Caco-2 (cell line): ENCODE measurements around the gene RAB3C. TPM values are rescaled to one million over a fixed set of nuclear protein-coding genes. Genes with fewer than 3 reads are reported as not detected.

ENCODE experiments used
- BruUV-seq: library from RNA; stranded (reverse); fragments of 400-500 nt; replicated peaks from 2 replicates; lab custom pipeline; 2021; lab: Mats Ljungman, UMichigan
- CTCF ChIA-PET: fragments of 300-600 bp; sonication (Branson Sonifier 250); formaldehyde crosslinking; loops from one replicate; lab custom pipeline; 2022; ENCODE audit warnings: antibody characterized with exemption; lab: Charles Lee
- POLR2A ChIA-PET: fragments of 300-600 bp; sonication (Branson Sonifier 250); formaldehyde crosslinking; loops from one replicate; lab custom pipeline; 2022; ENCODE audit warnings: antibody characterized with exemption; lab: Charles Lee
- DNase-seq, 2 experiments: peaks; one replicate each; pipeline versions ENCODE4 v3.0.0 to v3.0.0-alpha.2; 2020 to 2022
- H3K27me3 ChIP-seq: replicated peaks from 2 replicates; pipeline ENCODE4 v1.6.0; 2011; ENCODE audit warnings: low read length; ENCODE audit not compliant: control insufficient read depth, insufficient read depth
- H3K36me3 ChIP-seq: 2 replicates; pipeline ENCODE4 v1.5.1; 2011; ENCODE audit warnings: low read length; ENCODE audit not compliant: control insufficient read depth, insufficient read depth
- H3K4me1 ChIP-seq: fragments of 250-450 bp; sonication (Bioruptor Pico); 2 replicates; pipeline ENCODE4 v1.5.1; 2020; ENCODE audit warnings: mild to moderate bottlenecking
- H3K4me3 ChIP-seq: 2 replicates; pipeline ENCODE4 v1.5.1; 2011; ENCODE audit warnings: low read depth, mild to moderate bottlenecking, control low read depth, low read length
- H3K9me3 ChIP-seq: fragments of 250-450 bp; sonication (Bioruptor Pico); 2 replicates; pipeline ENCODE4 v1.5.1; 2020; ENCODE audit warnings: mild to moderate bottlenecking, moderate library complexity
- H3K27ac Mint-ChIP-seq: one replicate; pipeline ENCODE4 v1.8.0; 2022; ENCODE audit warnings: mixed read lengths; ENCODE audit not compliant: unreplicated experiment
- H3K27me3 Mint-ChIP-seq: one replicate; pipeline ENCODE4 v1.8.0; 2022; ENCODE audit warnings: mixed read lengths; ENCODE audit not compliant: insufficient read depth, unreplicated experiment
- H3K36me3 Mint-ChIP-seq: one replicate; pipeline ENCODE4 v1.8.0; 2022; ENCODE audit warnings: mild to moderate bottlenecking, mixed read lengths; ENCODE audit not compliant: insufficient read depth, unreplicated experiment
- H3K4me1 Mint-ChIP-seq: one replicate; pipeline ENCODE4 v1.8.0; 2022; ENCODE audit warnings: low read depth, mixed read lengths; ENCODE audit not compliant: unreplicated experiment
- H3K4me3 Mint-ChIP-seq: one replicate; pipeline ENCODE4 v1.8.0; 2022; ENCODE audit warnings: mild to moderate bottlenecking, moderate library complexity, mixed read lengths; ENCODE audit not compliant: unreplicated experiment
- H3K9me3 Mint-ChIP-seq: one replicate; pipeline ENCODE4 v1.8.0; 2022; ENCODE audit warnings: mixed read lengths; ENCODE audit not compliant: unreplicated experiment
- intact Hi-C: fragments of 100-400 bp; cut with micrococcal nuclease; formaldehyde crosslinking; loops from one replicate; pipeline ENCODE4 v1.10.0; 2022; ENCODE audit not compliant: unreplicated experiment
- total RNA-seq: library from RNA; stranded (reverse); gene quantifications from 2 replicates; pipeline ENCODE4 v1.2.3, GENCODE V29; 2022
- TF ChIP-seq, protein P1 (sequence below), 2 experiments: fragments of 200-600 bp in 1 of 2; IDR thresholded peaks; 1 replicate in 1 of 2; 2 replicates in 1 of 2; pipeline versions ENCODE4 v1.5.1 to v1.8.0; 2011 to 2022; ENCODE audit warnings: antibody characterized with exemption in 1 of 2, control low read depth in 1 of 2, inconsistent platforms in 1 of 2, low read depth in 1 of 2, low read length in 1 of 2, mild to moderate bottlenecking in 1 of 2, moderate library complexity in 1 of 2; ENCODE audit not compliant: insufficient read depth in 1 of 2, severe bottlenecking in 1 of 2, unreplicated experiment in 1 of 2

Gene RAB3C
- total RNA-seq, 1 experiment from 2014 or later: not detected

DNA sequence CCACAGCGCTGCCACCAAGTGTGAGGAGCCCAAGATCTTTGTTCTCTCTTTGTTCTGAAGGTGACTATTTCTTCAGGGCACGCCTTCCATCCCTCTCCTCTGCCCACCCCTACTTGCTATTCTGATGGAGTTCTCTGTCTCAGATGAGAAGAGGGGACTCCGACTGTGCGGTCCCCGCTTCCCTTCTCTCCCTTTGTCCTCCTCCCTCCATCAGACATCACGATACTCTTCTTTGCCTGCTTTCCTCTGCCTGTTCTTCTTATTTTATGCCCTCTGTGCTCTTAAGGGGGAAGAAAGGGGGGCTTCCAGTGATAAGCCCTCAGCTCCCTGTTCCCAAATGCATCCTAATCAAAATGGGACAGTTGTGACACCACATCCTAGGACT lies 307.8 kb downstream of the RAB3C start:
- Histone ChIP-seq H3K4me3 (no peak overlapping the region), H3K36me3 (no peaks in the 10 kb centered on the region), H3K27me3 (no peaks in the 10 kb centered on the region; the same call in 1 of the 2 replicates), H3K9me3 (no peaks in the 10 kb centered on the region), H3K4me1 (peaks cover 10% of the 10 kb centered on the region)
- Mint-ChIP-seq H3K4me1 (peaks cover 20% of the 10 kb centered on the region), H3K36me3 (no peaks in the 10 kb centered on the region), H3K27ac (no peak overlapping the region), H3K9me3 (no peaks in the 10 kb centered on the region), H3K27me3 (no peaks in the 10 kb centered on the region), H3K4me3 (no peak overlapping the region)
- POLR2A ChIA-PET: no interaction called here
- TF ChIP-seq, protein P1, sequence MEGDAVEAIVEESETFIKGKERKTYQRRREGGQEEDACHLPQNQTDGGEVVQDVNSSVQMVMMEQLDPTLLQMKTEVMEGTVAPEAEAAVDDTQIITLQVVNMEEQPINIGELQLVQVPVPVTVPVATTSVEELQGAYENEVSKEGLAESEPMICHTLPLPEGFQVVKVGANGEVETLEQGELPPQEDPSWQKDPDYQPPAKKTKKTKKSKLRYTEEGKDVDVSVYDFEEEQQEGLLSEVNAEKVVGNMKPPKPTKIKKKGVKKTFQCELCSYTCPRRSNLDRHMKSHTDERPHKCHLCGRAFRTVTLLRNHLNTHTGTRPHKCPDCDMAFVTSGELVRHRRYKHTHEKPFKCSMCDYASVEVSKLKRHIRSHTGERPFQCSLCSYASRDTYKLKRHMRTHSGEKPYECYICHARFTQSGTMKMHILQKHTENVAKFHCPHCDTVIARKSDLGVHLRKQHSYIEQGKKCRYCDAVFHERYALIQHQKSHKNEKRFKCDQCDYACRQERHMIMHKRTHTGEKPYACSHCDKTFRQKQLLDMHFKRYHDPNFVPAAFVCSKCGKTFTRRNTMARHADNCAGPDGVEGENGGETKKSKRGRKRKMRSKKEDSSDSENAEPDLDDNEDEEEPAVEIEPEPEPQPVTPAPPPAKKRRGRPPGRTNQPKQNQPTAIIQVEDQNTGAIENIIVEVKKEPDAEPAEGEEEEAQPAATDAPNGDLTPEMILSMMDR (IDR thresholded peaks at IDR 0.05; ENCODE audit: insufficient read depth in 1 of 2, low read depth in 1 of 2, low read length in 1 of 2, severe bottlenecking in 1 of 2, unreplicated experiment in 1 of 2): no peak
- intact Hi-C loops: loop anchor here (1.0 kb wide), 1 partner anchor 284 kb away; no protein-coding TSS in a partner anchor
- CTCF ChIA-PET: no interaction called here
- no TSS peak for BruUV-seq
- DNase-seq: no peak

DNA sequence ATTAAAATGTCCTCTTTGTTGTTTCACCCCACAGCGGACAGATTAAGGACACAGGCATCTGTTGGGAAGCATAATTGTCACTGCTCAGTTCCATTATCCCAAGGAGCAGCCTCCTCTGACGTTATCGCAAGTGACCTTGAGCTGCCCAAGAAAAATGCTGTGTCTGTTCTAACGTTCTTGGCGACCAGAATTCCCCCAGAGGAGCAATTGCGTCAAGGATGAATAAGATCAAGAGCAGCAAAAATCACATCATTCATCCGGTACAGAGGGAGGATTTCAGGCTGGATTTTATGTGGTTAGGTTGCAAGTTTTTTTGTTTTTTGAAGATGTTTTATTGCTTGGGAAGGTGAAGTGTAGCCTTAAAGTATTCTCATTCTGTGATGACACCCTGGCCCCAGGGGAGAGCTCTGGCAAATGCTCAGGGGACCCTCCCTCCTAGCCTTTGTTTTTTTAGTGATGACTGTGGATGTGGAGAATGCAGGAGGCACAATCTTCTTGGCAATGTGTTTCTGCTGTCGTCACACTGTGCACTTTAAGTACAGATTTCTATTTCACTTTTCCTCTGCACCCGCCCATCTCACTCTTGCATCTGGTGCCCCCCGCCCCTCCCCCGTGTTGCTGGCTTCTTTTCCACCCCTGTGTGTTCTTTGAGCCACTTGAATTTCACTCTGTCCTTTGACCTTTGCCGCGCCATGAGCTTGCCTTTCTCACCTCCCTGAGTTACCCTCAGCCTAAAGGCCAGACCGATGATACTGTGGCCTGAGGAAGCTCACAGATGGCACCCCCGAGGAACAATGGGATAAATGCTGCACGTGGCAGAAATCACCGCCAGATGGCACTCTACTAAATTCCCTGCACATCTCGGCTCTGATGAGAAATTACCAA lies 308.5 kb downstream of the RAB3C start:
- intact Hi-C loops: loop anchor here (1.0 kb wide), 1 partner anchor 283 kb away; no protein-coding TSS in a partner anchor
- H3K4me3 ChIP-seq: no peak overlapping the region
- ChIA-PET POLR2A (interaction anchor here (0.7 kb wide), 1 partner anchor 472 kb away, joined by 6 read pairs; no protein-coding TSS in a partner anchor), CTCF (interaction anchor here (0.7 to 1.2 kb wide), 11 partner anchors 11 to 568 kb away, joined by 3 to 6 read pairs (median 3); no protein-coding TSS in a partner anchor)
- Mint-ChIP-seq H3K27me3 (no peaks in the 10 kb centered on the region), H3K4me3 (peak overlapping the region; percentile 55), H3K9me3 (no peaks in the 10 kb centered on the region), H3K36me3 (no peaks in the 10 kb centered on the region), H3K4me1 (peaks cover 20% of the 10 kb centered on the region), H3K27ac (no peak overlapping the region)
- peaks cover 10% of the 10 kb centered on the region for H3K4me1 ChIP-seq
- BruUV-seq: no TSS peak
- H3K36me3 ChIP-seq: no peaks in the 10 kb centered on the region
- no peaks in the 10 kb centered on the region; the same call in 1 of the 2 replicates for H3K27me3 ChIP-seq
- TF ChIP-seq, protein P1 (IDR thresholded peaks at IDR 0.05; ENCODE audit: insufficient read depth in 1 of 2, low read depth in 1 of 2, low read length in 1 of 2, severe bottlenecking in 1 of 2, unreplicated experiment in 1 of 2): peak; percentile 57 to 73
- no peaks in the 10 kb centered on the region for H3K9me3 ChIP-seq
- peak; percentile 71 to 73 for DNase-seq

DNA sequence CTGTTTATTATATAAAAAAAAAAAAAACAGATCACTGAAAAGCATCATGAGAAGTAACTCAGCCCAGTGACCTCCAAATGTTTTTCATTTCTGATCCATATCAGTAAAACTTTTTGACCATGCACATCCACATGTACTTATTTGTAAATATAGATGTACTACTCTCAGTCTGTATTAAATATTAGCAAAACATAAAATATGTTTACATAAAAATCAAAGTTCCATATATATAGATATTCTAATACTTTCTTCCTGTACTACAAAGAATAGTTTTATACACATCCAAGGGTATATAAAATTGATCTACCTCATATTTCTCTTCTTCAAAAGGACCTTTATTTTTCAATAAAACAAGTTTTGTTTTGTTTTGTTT lies 309.1 kb downstream of the RAB3C start:
- Histone ChIP-seq H3K27me3 (no peaks in the 10 kb centered on the region; the same call in 1 of the 2 replicates), H3K9me3 (no peaks in the 10 kb centered on the region), H3K4me3 (no peak overlapping the region), H3K36me3 (no peaks in the 10 kb centered on the region), H3K4me1 (peaks cover 8% of the 10 kb centered on the region)
- intact Hi-C loops: loop anchor here (1.0 kb wide), 1 partner anchor 282 kb away; no protein-coding TSS in a partner anchor
- peaks cover 17% of the 10 kb centered on the region for H3K4me1 Mint-ChIP-seq
- no peak for DNase-seq
- ChIA-PET CTCF (interaction anchor here (0.6 to 1.2 kb wide), 12 partner anchors 12 to 567 kb away, joined by 3 to 6 read pairs (median 4); no protein-coding TSS in a partner anchor), POLR2A (interaction anchor here (0.7 kb wide), 1 partner anchor 472 kb away, joined by 6 read pairs; no protein-coding TSS in a partner anchor)
- H3K36me3 Mint-ChIP-seq: no peaks in the 10 kb centered on the region
- TF ChIP-seq, protein P1 (IDR thresholded peaks at IDR 0.05; ENCODE audit: insufficient read depth in 1 of 2, low read depth in 1 of 2, low read length in 1 of 2, severe bottlenecking in 1 of 2, unreplicated experiment in 1 of 2): no peak
- H3K9me3 Mint-ChIP-seq: no peaks in the 10 kb centered on the region
- no peaks in the 10 kb centered on the region for H3K27me3 Mint-ChIP-seq
- peak overlapping the region; percentile 55 for H3K4me3 Mint-ChIP-seq
- no peak overlapping the region for H3K27ac Mint-ChIP-seq
- no TSS peak for BruUV-seq
